Keratinocyte (primary cell): ENCODE data around the gene PBX2. TPM values are rescaled to one million over a fixed set of nuclear protein-coding genes. Genes with fewer than 3 reads are reported as not detected.

ENCODE experiments used
- DNase-seq: peaks from one replicate; pipeline ENCODE4 v3.0.0-alpha.2; 2011; ENCODE audit warnings: low read depth, missing footprints, low spot score
- FAIRE-seq: peaks from 2 replicates; lab custom pipeline; 2011; peaks lifted over from hg19 to GRCh38; lab: Jason Lieb, UNC
- H2AFZ ChIP-seq: 2 replicates; pipeline ENCODE4 v1.6.0; 2012; ENCODE audit warnings: low read length, control low read depth, inconsistent platforms; ENCODE audit not compliant: control insufficient read depth
- H3K27ac ChIP-seq: 2 replicates; pipeline ENCODE4 v1.5.1; 2011; ENCODE audit warnings: low read length; ENCODE audit not compliant: control insufficient read depth, insufficient read depth
- H3K27me3 ChIP-seq: 3 replicates; pipeline ENCODE4 v1.6.0; 2011; ENCODE audit warnings: low read length; ENCODE audit not compliant: control insufficient read depth, insufficient read depth; ENCODE audit errors: extremely low read depth
- H3K36me3 ChIP-seq, 2 experiments: 2 replicates in 1 of 2; 3 replicates in 1 of 2; pipeline ENCODE4 v1.5.1; 2011; ENCODE audit warnings: low read length in 2 of 2, mild to moderate bottlenecking in 1 of 2; ENCODE audit not compliant: control insufficient read depth in 2 of 2, insufficient read depth in 2 of 2; ENCODE audit errors: extremely low read depth in 1 of 2
- H3K4me1 ChIP-seq: 3 replicates; pipeline ENCODE4 v1.5.1; 2011; ENCODE audit warnings: low read length; ENCODE audit not compliant: control insufficient read depth, insufficient read depth; ENCODE audit errors: extremely low read depth
- H3K4me2 ChIP-seq: 3 replicates; pipeline ENCODE4 v1.6.0; 2011; ENCODE audit warnings: low read depth, low read length; ENCODE audit not compliant: control insufficient read depth, insufficient read depth; ENCODE audit errors: extremely low read depth
- H3K4me3 ChIP-seq, 3 experiments: fragments of 200-600 bp in 1 of 3; sonication (generic) in 1 of 3; 2 replicates in 2 of 3; 3 replicates in 1 of 3; pipeline ENCODE4 v1.5.1; 2011 to 2016; ENCODE audit warnings: low read length in 3 of 3, mild to moderate bottlenecking in 3 of 3, control low read depth in 2 of 3, inconsistent platforms in 1 of 3, low read depth in 1 of 3, mixed read lengths in 1 of 3, mixed run types in 1 of 3, moderate library complexity in 1 of 3; ENCODE audit not compliant: control insufficient read depth in 2 of 3, insufficient read depth in 2 of 3; ENCODE audit errors: extremely low read depth in 1 of 3
- H3K79me2 ChIP-seq: 2 replicates; pipeline ENCODE4 v1.6.0; 2012; ENCODE audit warnings: low read length; ENCODE audit not compliant: control insufficient read depth, insufficient read depth
- H3K9ac ChIP-seq: 3 replicates; pipeline ENCODE4 v1.6.0; 2011; ENCODE audit warnings: low read length; ENCODE audit not compliant: control insufficient read depth, insufficient read depth; ENCODE audit errors: extremely low read depth
- H3K9me1 ChIP-seq: 3 replicates; pipeline ENCODE4 v1.6.0; 2011; ENCODE audit warnings: low read length; ENCODE audit not compliant: control insufficient read depth, insufficient read depth; ENCODE audit errors: extremely low read depth
- H3K9me3 ChIP-seq: 2 replicates; pipeline ENCODE4 v1.5.1; 2012; ENCODE audit warnings: low read depth, low read length; ENCODE audit not compliant: control insufficient read depth
- H4K20me1 ChIP-seq: 3 replicates; pipeline ENCODE4 v1.6.0; 2011; ENCODE audit warnings: low read length; ENCODE audit not compliant: control insufficient read depth, insufficient read depth; ENCODE audit errors: extremely low read depth
- CTCF ChIP-seq, 3 experiments: IDR thresholded peaks in 1 of 3; conservative IDR thresholded peaks in 1 of 3; optimal IDR thresholded peaks in 1 of 3; 2 replicates in 2 of 3; 3 replicates in 1 of 3; pipeline versions ENCODE3 to v1.5.1; 2011; ENCODE audit warnings: low read length in 3 of 3, mild to moderate bottlenecking in 3 of 3, moderate library complexity in 2 of 3, control low read depth in 1 of 3, inconsistent platforms in 1 of 3; ENCODE audit not compliant: insufficient read depth in 2 of 3; ENCODE audit errors: extremely low read depth in 1 of 3
- EZH2 ChIP-seq: IDR thresholded peaks from one replicate; pipeline ENCODE4 v1.6.1; 2012; ENCODE audit warnings: inconsistent platforms, mild to moderate bottlenecking, low read length, moderate library complexity
- dilution Hi-C: fragments of 300-500 bp; cut with MboI; formaldehyde crosslinking; loops from one replicate; pipeline ENCODE4 v1.7.0; 2020; ENCODE audit warnings: low sequenced_read_pairs; ENCODE audit not compliant: extremely low pct_ligation_motif_present
- polyA plus RNA-seq, 5 experiments: library from polyadenylated mRNA; depleted of rRNA in 3 of 5; stranded (reverse) in 3 of 5; stranded (forward) in 1 of 5; unstranded in 1 of 5; fragments of >200 nt; gene quantifications; 1 replicate in 1 of 5; 2 replicates in 3 of 5; 3 replicates in 1 of 5; pipeline versions ENCODE4 v1.2.1 to v1.2.3, GENCODE V29; 2011 to 2012; ENCODE audit warnings: missing spikeins in 2 of 5, low read depth in 1 of 5, low replicate concordance in 1 of 5

Gene PBX2
- polyA plus RNA-seq, 1 donor (not counting 4 experiments of a cell fraction or from before 2014, with no cell fraction given) = 43.5 TPM

GRCh38 chr6:32151863-32152768 is 37.9 kb downstream of the PBX2 start, which contains the start of gene PRRT1:
TSS of gene PRRT1 (minus strand) at chr6:32151939. CDS start at chr6:32151827, 112 bp downstream.
- no peaks in the 10 kb centered on the region for H4K20me1 ChIP-seq
- TF ChIP-seq EZH2 = no peak
- peak within 1 kb of the TSS; percentile 35 for H2AFZ ChIP-seq
- FAIRE-seq (no peak), DNase-seq (no peak)
- H3K27me3 ChIP-seq = peaks cover 4% of the 10 kb centered on the region
- peaks cover 0 to 4% of the 10 kb centered on the region in 2 experiments for H3K36me3 ChIP-seq
- peaks cover 20% of the 10 kb centered on the region for H3K4me1 ChIP-seq
- peak within 1 kb of the TSS; percentile 92 for H3K9ac ChIP-seq
- H3K4me2 ChIP-seq = peak within 1 kb of the TSS; percentile 99
- peaks cover 2% of the 10 kb centered on the region for H3K79me2 ChIP-seq
- H3K4me3 ChIP-seq = peak within 1 kb of the TSS in 2 of 3 experiments; percentile 96 to 99
- H3K27ac ChIP-seq = peak within 1 kb of the TSS; percentile 81
- H3K9me3 ChIP-seq = no peaks in the 10 kb centered on the region
- no peaks in the 10 kb centered on the region for H3K9me1 ChIP-seq
- dilution Hi-C loops = no loop called here

GRCh38 chr6:32151181-32151862 is 38.7 kb downstream of the PBX2 start:
- Histone ChIP-seq H3K9me1 (no peaks in the 10 kb centered on the region), H3K4me3 (no peak overlapping the region), H3K36me3 (peaks cover 0 to 4% of the 10 kb centered on the region in 2 experiments), H3K27me3 (peaks cover 4% of the 10 kb centered on the region), H3K4me1 (peaks cover 20% of the 10 kb centered on the region), H3K27ac (no peak overlapping the region), H3K4me2 (no peak overlapping the region), H2AFZ (no peak overlapping the region), H3K9ac (no peak overlapping the region), H4K20me1 (no peaks in the 10 kb centered on the region), H3K9me3 (no peaks in the 10 kb centered on the region), H3K79me2 (peaks cover 2% of the 10 kb centered on the region)
- DNase-seq (no peak), FAIRE-seq (no peak)
- TF ChIP-seq EZH2 = no peak
- TF ChIP-seq CTCF (optimal IDR thresholded peaks at IDR 0.05 in 1 of 3, IDR thresholded peaks at IDR 0.05 in 1 of 3, conservative IDR thresholded peaks at IDR 0.05 in 1 of 3; ENCODE audit: extremely low read depth in 1 of 3, insufficient read depth in 2 of 3, low read length in 3 of 3) = no peak
- dilution Hi-C loops = no loop called here
